Loucy (cell line): ENCODE data around the gene ZNF81.
"Not testable (repeated sequence)": the region's sequence is repeated elsewhere in the genome, so short reads cannot be mapped to it uniquely, and the experiment has no call there.

Source experiments
- CTCF ChIP-seq: fragments of 200-600 bp; sonication (generic); conservative IDR thresholded peaks from 2 replicates; pipeline ENCODE4 v1.5.1; 2014; ENCODE audit warnings: mild to moderate bottlenecking, antibody characterized with exemption, low read length
- EZH2phosphoT487 ChIP-seq: fragments of 200-600 bp; IDR thresholded peaks from 2 replicates; pipeline ENCODE4 v1.6.1; 2018; ENCODE audit warnings: antibody characterized with exemption, mild to moderate bottlenecking, moderate library complexity, borderline replicate concordance

- not testable (repeated sequence) for TF ChIP-seq CTCF, EZH2phosphoT487
Measured at GRCh38 chrX:47805844-47806243, 30.9 kb upstream of the ZNF81 start.
